GM18861 (cell line): ENCODE data around the gene OR51V1.
A peak's percentile ranks its signal among the peaks of the same experiment; 100 is the strongest.
"Not testable (repeated sequence)": the region's sequence is repeated elsewhere in the genome, so short reads cannot be mapped to it uniquely, and the experiment has no call there.

Experiments
- ATAC-seq: cut with Tn5 transposase; IDR thresholded peaks from one replicate; pipeline ENCODE4 v1.9.1; 2021; ENCODE audit not compliant: unreplicated experiment

OR51V1 gene

DNA sequence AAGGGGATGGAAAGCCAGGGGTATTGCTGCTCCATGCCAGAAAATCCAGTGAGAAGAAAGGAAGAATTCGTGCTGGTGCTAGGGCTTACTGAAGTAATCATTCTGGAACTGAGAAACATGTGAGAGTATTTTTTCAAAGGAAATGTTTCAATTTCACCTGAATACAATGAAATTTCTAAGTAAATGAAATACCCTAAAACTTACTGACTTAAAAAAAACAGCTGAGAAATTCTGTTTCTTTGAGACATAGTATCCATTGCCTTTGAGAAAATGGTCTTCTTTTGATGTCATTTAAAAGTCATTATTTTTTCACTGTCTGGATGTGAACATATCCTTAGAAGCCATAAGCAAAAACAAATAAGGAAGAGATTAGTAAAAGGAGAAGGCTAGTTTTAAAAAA is at the start of gene OR51V1:
Gene OR51V1 (minus strand): TSS at position 101 of the 400 bp plus-strand sequence. CDS start 0 bp downstream, at position 101.
- no peak for ATAC-seq

GRCh38 chr11:5249807-5250396 is 49.4 kb upstream of the OR51V1 start, which contains the start of gene HBG1:
Gene HBG1, minus strand, starts transcription at chr11:5249857. Its CDS starts 53 bp downstream, at chr11:5249804.
- not testable (repeated sequence) for ATAC-seq

DNA sequence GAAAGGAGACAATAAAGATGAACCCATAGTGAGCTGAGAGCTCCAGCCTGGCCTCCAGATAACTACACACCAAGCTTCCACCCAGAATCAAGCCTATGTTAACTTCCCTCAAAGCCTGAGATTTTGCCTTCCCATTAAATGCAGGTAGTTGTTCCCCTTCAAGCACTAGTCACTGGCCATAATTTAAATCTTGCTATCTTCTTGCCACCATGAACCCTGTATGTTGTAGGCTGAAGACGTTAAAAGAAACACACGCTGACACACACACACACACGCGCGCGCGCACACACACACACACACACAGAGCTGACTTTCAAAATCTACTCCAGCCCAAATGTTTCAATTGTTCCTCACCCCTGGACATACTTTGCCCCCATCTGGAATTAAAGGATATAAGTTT is 48.0 kb upstream of the OR51V1 start:
- ATAC-seq, result not testable (repeated sequence)

GRCh38 chr11:5247472-5248192 is 47.1 kb upstream of the OR51V1 start:
- ATAC-seq, result no peak

GRCh38 chr11:5246772-5247471 is 46.4 kb upstream of the OR51V1 start:
- no peak for ATAC-seq

DNA sequence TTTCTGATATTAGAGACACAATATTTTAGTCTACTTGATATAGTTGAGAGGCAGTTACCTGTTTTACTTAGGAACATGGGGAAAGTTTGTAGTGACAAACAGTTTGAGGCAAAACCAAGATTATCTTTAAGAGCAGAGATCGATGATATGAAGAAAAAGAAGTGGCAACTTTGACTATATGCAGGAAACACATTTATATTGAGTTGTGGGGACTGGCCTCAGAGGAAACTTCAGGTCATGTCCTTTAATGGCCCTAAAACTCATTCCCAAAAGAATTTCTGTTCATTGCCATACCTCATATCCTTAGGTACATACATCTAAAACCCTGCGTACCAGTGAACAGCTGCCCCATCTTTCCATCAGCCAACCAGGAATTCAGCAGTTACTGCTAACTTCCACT is 44.7 kb upstream of the OR51V1 start:
- no peak for ATAC-seq

GRCh38 chr11:5243816-5244180 is 43.3 kb upstream of the OR51V1 start:
- ATAC-seq, result no peak

DNA sequence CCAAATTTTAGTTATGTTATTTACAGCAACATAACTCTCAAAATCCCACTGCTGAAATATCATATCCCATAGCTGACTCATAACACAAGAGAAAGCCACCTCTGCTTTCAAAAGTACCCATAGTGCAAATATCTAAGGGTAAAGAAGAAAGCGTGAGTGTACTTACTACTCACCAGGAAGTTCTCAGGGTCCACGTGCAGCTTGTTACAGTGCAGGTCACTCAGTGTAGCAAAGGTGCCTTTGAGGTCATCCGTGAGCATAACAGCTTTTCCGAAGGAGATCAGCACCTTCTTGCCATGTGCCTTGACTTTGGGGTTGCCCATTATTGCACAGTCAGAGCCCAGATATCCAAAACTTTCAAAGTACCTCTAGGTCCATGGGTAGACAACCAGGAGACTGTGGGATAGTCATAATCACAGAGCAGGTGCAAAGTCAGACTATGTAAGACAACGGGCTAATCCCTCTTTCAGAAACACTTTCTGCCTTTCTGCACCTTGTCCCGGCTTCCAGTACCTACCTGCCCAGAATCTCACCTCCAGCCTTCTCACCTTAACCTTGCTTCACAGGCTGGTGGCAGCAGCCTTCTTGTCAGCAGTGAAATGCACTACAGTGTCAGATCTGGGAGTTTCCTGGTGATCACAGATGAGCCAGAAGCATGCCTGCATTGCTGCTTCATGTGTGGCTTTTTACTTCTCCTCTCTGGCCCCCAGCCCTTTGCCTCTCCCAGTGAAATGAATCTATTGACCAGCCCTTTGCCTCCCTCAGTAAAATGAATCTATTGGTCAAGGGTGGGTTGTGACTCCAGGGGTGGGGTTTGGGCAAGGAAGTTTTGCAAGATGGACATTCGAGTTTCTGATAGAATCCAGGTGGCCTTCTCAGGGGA is 42.7 kb upstream of the OR51V1 start:
- ATAC-seq, result no peak

DNA sequence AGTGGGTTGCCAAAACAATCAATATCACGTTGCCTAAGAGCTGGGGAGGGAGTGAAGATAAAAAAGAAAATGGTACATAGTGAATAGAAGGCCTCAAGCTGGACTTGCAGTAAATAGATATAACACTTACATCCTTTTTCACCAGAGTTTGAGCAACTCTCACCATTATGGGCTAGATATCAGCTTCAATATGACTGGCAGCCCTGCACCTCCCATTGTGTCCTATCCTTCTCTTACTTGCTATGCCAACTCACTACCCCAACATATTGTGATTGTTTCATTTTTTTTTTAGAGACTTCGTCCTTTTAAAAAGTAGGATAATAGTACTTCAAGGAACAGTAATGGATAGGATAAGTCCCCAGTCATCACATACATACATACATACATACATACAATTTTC is 41.7 kb upstream of the OR51V1 start:
- no peak for ATAC-seq

DNA sequence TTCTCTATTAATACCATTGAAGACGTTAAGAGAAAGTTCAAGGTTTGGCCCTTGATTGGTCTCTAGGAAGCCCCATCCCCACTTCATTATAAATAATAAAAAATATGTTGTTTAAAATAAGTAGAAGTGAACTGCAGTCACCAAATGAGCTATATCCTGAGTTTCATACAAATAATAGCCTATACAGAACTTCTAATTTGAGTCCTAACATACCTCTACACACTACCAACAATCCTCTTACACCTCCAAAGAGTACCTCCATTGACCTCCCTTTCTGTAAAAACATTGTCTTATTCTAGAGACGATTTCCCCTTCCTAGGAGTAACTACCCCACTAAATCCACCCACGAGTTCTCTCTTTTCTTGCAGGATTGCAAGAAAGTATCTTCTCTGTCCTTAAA is 41.0 kb upstream of the OR51V1 start:
- ATAC-seq, result no peak

GRCh38 chr11:5240458-5240857 is 40.0 kb upstream of the OR51V1 start:
- ATAC-seq, result no peak

DNA sequence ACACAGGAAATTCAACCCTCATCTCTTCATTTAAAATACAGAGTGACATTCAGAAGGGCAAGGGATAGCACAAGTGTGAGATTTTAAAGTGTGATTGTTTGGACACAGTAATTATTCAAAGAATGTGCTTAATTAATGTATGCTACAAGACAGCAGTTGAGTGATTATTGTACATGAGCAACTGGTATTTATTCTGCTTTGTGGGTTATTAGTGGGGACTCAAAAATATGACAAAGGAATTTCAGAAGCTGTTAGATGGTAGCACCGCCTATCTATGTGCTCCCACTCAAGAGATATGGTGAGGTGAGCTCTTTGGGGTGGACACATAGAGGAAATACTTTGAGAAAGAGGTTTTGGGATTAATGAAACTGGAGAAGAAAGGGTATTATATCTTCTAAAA is 39.6 kb upstream of the OR51V1 start:
- ATAC-seq, result no peak

DNA sequence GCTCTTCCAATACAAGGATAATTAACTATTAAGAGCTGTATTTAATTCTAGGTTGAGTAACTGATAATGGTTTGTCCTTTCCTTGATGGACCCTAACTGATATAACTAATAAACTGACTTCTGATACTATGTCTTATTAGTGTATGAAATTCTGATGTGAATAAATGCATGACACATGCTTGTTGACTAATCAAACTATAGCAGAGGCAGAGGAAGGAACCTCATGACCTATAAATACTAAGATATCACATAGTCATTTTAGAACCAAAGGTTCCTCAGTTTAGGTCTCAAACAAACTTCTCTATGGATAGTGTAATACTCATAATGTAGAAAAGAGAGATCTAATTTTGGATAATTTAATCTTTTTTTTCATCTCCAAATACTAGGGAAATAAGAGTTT is 38.6 kb upstream of the OR51V1 start:
- no peak for ATAC-seq

DNA sequence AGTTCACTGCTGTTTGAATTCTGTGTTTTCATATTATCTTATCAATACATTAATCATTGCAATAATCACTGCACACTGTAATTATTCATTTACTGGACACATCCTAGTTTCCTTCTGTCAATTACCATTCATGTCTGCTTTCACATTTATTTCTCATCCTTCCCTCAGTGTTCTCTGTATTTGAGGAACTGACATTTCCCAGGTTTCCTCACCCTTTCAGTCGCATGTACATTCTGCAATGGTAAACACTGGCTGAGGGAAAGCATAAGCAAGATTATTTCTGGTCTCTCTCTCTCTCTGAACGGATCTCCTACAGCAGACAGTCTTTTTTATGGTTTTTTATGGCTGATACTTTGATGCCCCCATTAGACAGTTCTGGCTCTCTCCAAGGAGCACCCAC is 38.0 kb upstream of the OR51V1 start:
- ATAC-seq, result no peak

GRCh38 chr11:5237420-5237819 is 36.9 kb upstream of the OR51V1 start:
- ATAC-seq, result no peak

- no peak for ATAC-seq
Measured at GRCh38 chr11:5235364-5236095, 35.0 kb upstream of the OR51V1 start.

- ATAC-seq, result peak; percentile 82
Measured at GRCh38 chr11:5234381-5234834, 33.9 kb upstream of the OR51V1 start, which contains the start of gene HBD. Gene HBD, minus strand, starts transcription at chr11:5234483. Its CDS starts 50 bp downstream, at chr11:5234433.

DNA sequence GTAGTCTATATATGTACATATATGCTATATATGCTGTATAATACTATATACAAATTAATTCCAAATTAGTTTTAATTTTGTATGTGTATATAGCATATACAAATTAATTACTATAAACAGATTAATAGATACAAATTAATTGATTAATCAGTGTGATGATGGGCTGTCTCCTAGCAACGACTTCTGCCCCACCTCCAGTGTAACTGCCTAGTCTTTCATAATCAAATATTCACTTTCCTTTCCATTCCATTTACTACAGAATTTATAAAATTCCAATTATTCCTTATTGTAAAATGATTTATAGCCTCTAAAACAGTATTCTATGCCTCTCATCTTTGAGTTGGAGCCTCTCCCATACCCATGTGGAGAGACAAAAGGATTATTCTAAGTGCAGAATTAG is 32.8 kb upstream of the OR51V1 start:
- ATAC-seq, result no peak

GRCh38 chr11:5232821-5233220 is 32.3 kb upstream of the OR51V1 start:
- ATAC-seq, result no peak

GRCh38 chr11:5232176-5232575 is 31.7 kb upstream of the OR51V1 start:
- ATAC-seq, result no peak
